Right lobe of liver (tissue), 4 donors: Measurements from ENCODE around the gene CDC42EP5.

ENCODE experiments used
- CTCF ChIP-seq, 4 donors: fragments of 200-600 bp in 3 of 4; fragments of 450-650 bp in 1 of 4; IDR thresholded peaks; one replicate each; pipeline versions ENCODE4 v1.5.1 to v1.8.0; 2016 to 2022; ENCODE audit warnings: antibody characterized with exemption in 4 of 4, mild to moderate bottlenecking in 2 of 4
- POLR2A ChIP-seq: fragments of 450-650 bp; IDR thresholded peaks from one replicate; pipeline ENCODE4 v1.6.1; 2017; ENCODE audit warnings: antibody characterized with exemption, mild to moderate bottlenecking
- donor health status: DM: no; HTN: no; CAD: no.
- donor health status: DM: no; HTN: no; CAD: no.
- donor health status: DM: no; HTN: yes; CAD: no.

- TF ChIP-seq CTCF (IDR thresholded peaks at IDR 0.05): no peak
- TF ChIP-seq POLR2A: no peak
Measured at GRCh38 chr19:54434873-54435214, 38.3 kb downstream of the CDC42EP5 start.
